Liver (tissue), 3 donors: ENCODE data around the gene OTUD5.

Experiments
- ATF3 ChIP-seq: IDR thresholded peaks from 2 replicates; pipeline ENCODE4 v1.6.1; 2016; ENCODE audit warnings: antibody characterized with exemption
- EGR1 ChIP-seq, 2 donors: IDR thresholded peaks; 2 replicates each; pipeline ENCODE4 v1.6.1; 2016 to 2018; ENCODE audit warnings: antibody characterized with exemption in 2 of 2, low read depth in 2 of 2
- FOXA1 ChIP-seq: IDR thresholded peaks from 2 replicates; pipeline ENCODE4 v1.6.1; 2016; ENCODE audit warnings: antibody characterized with exemption
- GABPA ChIP-seq, 2 donors: IDR thresholded peaks in 1 of 2; conservative IDR thresholded peaks in 1 of 2; 2 replicates each; pipeline ENCODE4 v1.6.1; 2016; ENCODE audit warnings: antibody characterized with exemption in 2 of 2, mild to moderate bottlenecking in 1 of 2, moderate library complexity in 1 of 2
- JUND ChIP-seq, 2 donors: IDR thresholded peaks; 2 replicates each; pipeline ENCODE4 v1.6.1; 2016; ENCODE audit warnings: antibody characterized with exemption in 2 of 2
- MAX ChIP-seq: IDR thresholded peaks from 2 replicates; pipeline ENCODE4 v1.6.1; 2016; ENCODE audit warnings: antibody characterized with exemption
- REST ChIP-seq: IDR thresholded peaks from 2 replicates; pipeline ENCODE4 v1.6.1; 2016; ENCODE audit warnings: antibody characterized with exemption, mild to moderate bottlenecking
- SP1 ChIP-seq: IDR thresholded peaks from 2 replicates; pipeline ENCODE4 v1.6.1; 2018; ENCODE audit warnings: antibody characterized with exemption, mild to moderate bottlenecking
- TAF1 ChIP-seq: conservative IDR thresholded peaks from 2 replicates; pipeline ENCODE4 v1.6.1; 2016; ENCODE audit warnings: antibody characterized with exemption, mild to moderate bottlenecking
- YY1 ChIP-seq: IDR thresholded peaks from 2 replicates; pipeline ENCODE4 v1.6.1; 2016; ENCODE audit warnings: antibody characterized with exemption, mild to moderate bottlenecking
- ZBTB33 ChIP-seq: IDR thresholded peaks from 2 replicates; pipeline ENCODE4 v1.6.1; 2016; ENCODE audit warnings: antibody characterized with exemption
- TF ChIP-seq, protein P1 (sequence below): fragments of 150-350 bp; IDR thresholded peaks from 2 replicates; pipeline ENCODE4 v1.5.1; 2017; ENCODE audit warnings: improper control_type of control experiment, low read depth, low read length; ENCODE audit not compliant: missing input control
- donor health status: healthy.
- donor health status: healthy.

GRCh38 chrX:48957827-48958634 lies 624 bp upstream of the OTUD5 start:
- TF ChIP-seq, protein P1, sequence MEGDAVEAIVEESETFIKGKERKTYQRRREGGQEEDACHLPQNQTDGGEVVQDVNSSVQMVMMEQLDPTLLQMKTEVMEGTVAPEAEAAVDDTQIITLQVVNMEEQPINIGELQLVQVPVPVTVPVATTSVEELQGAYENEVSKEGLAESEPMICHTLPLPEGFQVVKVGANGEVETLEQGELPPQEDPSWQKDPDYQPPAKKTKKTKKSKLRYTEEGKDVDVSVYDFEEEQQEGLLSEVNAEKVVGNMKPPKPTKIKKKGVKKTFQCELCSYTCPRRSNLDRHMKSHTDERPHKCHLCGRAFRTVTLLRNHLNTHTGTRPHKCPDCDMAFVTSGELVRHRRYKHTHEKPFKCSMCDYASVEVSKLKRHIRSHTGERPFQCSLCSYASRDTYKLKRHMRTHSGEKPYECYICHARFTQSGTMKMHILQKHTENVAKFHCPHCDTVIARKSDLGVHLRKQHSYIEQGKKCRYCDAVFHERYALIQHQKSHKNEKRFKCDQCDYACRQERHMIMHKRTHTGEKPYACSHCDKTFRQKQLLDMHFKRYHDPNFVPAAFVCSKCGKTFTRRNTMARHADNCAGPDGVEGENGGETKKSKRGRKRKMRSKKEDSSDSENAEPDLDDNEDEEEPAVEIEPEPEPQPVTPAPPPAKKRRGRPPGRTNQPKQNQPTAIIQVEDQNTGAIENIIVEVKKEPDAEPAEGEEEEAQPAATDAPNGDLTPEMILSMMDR: peak; percentile 7
- no peak for TF ChIP-seq ATF3
- no peak for TF ChIP-seq REST
- TF ChIP-seq TAF1: no peak
- TF ChIP-seq YY1: no peak
- TF ChIP-seq MAX: peak; percentile 15
- peak; percentile 67 for TF ChIP-seq SP1
- TF ChIP-seq FOXA1: no peak
- TF ChIP-seq EGR1 (IDR thresholded peaks at IDR 0.05; ENCODE audit: low read depth in 2 of 2): peak in 1 of 2 donors; percentile 37
- TF ChIP-seq JUND (IDR thresholded peaks at IDR 0.05): no peak
- TF ChIP-seq ZBTB33: no peak
- TF ChIP-seq GABPA (IDR thresholded peaks at IDR 0.05 in 1 of 2, conservative IDR thresholded peaks at IDR 0.05 in 1 of 2): peak; percentile 88 to 95
